GM12878 (cell line): ENCODE measurements around the gene HCFC1R1. TPM values are rescaled to one million over a fixed set of nuclear protein-coding genes. Genes with fewer than 3 reads are reported as not detected.

Experiments used
- BHLHE40 ChIP-seq, 2 experiments: fragments of 450-650 bp in 1 of 2; IDR thresholded peaks; 2 replicates each; pipeline ENCODE4 v1.6.1; 2011 to 2017; ENCODE audit warnings: low read depth in 2 of 2, borderline replicate concordance in 1 of 2, improper control_type of control experiment in 1 of 2, low read length in 1 of 2, mild to moderate bottlenecking in 1 of 2
- EGR1 ChIP-seq, 2 experiments: IDR thresholded peaks; 1 replicate in 1 of 2; 2 replicates in 1 of 2; pipeline ENCODE4 v1.6.1; 2011 to 2012; ENCODE audit warnings: low read depth in 2 of 2, low read length in 2 of 2, borderline replicate concordance in 1 of 2, mild to moderate bottlenecking in 1 of 2, moderate library complexity in 1 of 2
- ESRRA ChIP-seq: IDR thresholded peaks from 2 replicates; pipeline ENCODE4 v1.6.1; 2012; ENCODE audit warnings: mild to moderate bottlenecking, low read length, improper control_type of control experiment
- ETV6 ChIP-seq, 2 experiments: fragments of 450-650 bp in 1 of 2; IDR thresholded peaks in 1 of 2; conservative IDR thresholded peaks in 1 of 2; 2 replicates each; pipeline ENCODE4 v1.6.1; 2014; ENCODE audit warnings: antibody characterized with exemption in 1 of 2, borderline replicate concordance in 1 of 2, low read depth in 1 of 2, mild to moderate bottlenecking in 1 of 2, moderate library complexity in 1 of 2
- FOS ChIP-seq: IDR thresholded peaks from 3 replicates; pipeline ENCODE4 v1.6.1; 2011; ENCODE audit warnings: borderline replicate concordance; ENCODE audit not compliant: insufficient read length; ENCODE audit errors: extremely low read depth
- FOXK2 ChIP-seq: fragments of 450-650 bp; IDR thresholded peaks from 2 replicates; pipeline ENCODE4 v1.6.1; 2017; ENCODE audit warnings: mild to moderate bottlenecking, moderate library complexity
- GABPA ChIP-seq: IDR thresholded peaks from 2 replicates; pipeline ENCODE4 v1.6.1; 2014; ENCODE audit warnings: antibody characterized with exemption, low read depth, mild to moderate bottlenecking, inconsistent platforms
- KAT2A ChIP-seq: conservative IDR thresholded peaks from 2 replicates; pipeline ENCODE4 v1.6.1; 2011; ENCODE audit warnings: low read depth, low read length; ENCODE audit not compliant: control insufficient read depth
- MYB ChIP-seq: fragments of 150-350 bp; IDR thresholded peaks from 2 replicates; pipeline ENCODE4 v1.6.1; 2014; ENCODE audit warnings: mild to moderate bottlenecking, low read depth, low read length, borderline replicate concordance
- NR2C2 ChIP-seq: IDR thresholded peaks from 2 replicates; pipeline ENCODE4 v1.6.1; 2011; ENCODE audit warnings: borderline replicate concordance, low read depth; ENCODE audit not compliant: control insufficient read depth, insufficient read length
- NR2F1 ChIP-seq: fragments of 450-650 bp; conservative IDR thresholded peaks from 2 replicates; pipeline ENCODE4 v1.6.1; 2017; ENCODE audit warnings: mild to moderate bottlenecking
- PAX5 ChIP-seq: IDR thresholded peaks from 2 replicates; pipeline ENCODE4 v1.6.1; 2011; ENCODE audit warnings: low read depth, low read length, borderline replicate concordance
- SIN3A ChIP-seq: IDR thresholded peaks from 2 replicates; pipeline ENCODE4 v1.6.1; 2012; ENCODE audit warnings: low read depth, low read length, improper control_type of control experiment
- SPI1 ChIP-seq: IDR thresholded peaks from 2 replicates; pipeline ENCODE4 v1.6.1; 2011; ENCODE audit warnings: low read depth, mild to moderate bottlenecking, low read length, moderate library complexity, borderline replicate concordance; ENCODE audit not compliant: insufficient read depth
- SREBF2 ChIP-seq: IDR thresholded peaks from 2 replicates; pipeline ENCODE4 v1.6.1; 2012; ENCODE audit warnings: mild to moderate bottlenecking, low read length
- STAT1 ChIP-seq: fragments of 450-650 bp; conservative IDR thresholded peaks from 2 replicates; pipeline ENCODE4 v1.6.1; 2014; ENCODE audit warnings: antibody characterized with exemption, mild to moderate bottlenecking
- SUZ12 ChIP-seq: fragments of 200-600 bp; sonication (generic); IDR thresholded peaks from one replicate; pipeline ENCODE4 v1.6.1; 2018; ENCODE audit warnings: antibody characterized with exemption, mild to moderate bottlenecking; ENCODE audit not compliant: unreplicated experiment
- ZNF24 ChIP-seq: fragments of 450-650 bp; IDR thresholded peaks from 2 replicates; pipeline ENCODE4 v1.6.1; 2017; ENCODE audit warnings: antibody characterized with exemption, mild to moderate bottlenecking
- ZNF274 ChIP-seq: IDR thresholded peaks from one replicate; pipeline ENCODE4 v1.8.0; 2011; ENCODE audit not compliant: insufficient read length, insufficient read depth
- polyA plus RNA-seq, 11 experiments: library from polyadenylated mRNA; depleted of rRNA in 4 of 11; unstranded in 6 of 11; stranded (reverse) in 5 of 11; fragments of >200 nt; fragmentation: Nextera tagmentation in 4 of 11; fragmentation: Illumina TruSeq in 1 of 11; extraction: Ambion mirVana in 4 of 11; extraction: Trizol in 1 of 11; gene quantifications; 1 replicate in 1 of 11; 2 replicates in 10 of 11; pipeline versions ENCODE4 v1.2.1 to v1.2.3, GENCODE V29; 2011 to 2016; ENCODE audit warnings: inconsistent platforms in 2 of 11, missing spikeins in 2 of 11, low read depth in 1 of 11
- total RNA-seq, 4 experiments: library from RNA; depleted of rRNA in 3 of 4; stranded (reverse); fragments of >200 nt in 3 of 4; fragmentation: Illumina TruSeq in 1 of 4; extraction: Trizol in 1 of 4; gene quantifications; 2 replicates each; pipeline versions ENCODE4 v1.2.1 to v1.2.3, GENCODE V29; 2013 to 2021
- TF ChIP-seq, protein P1 (sequence below): IDR thresholded peaks from 2 replicates; pipeline ENCODE4 v1.6.1; 2012; ENCODE audit warnings: low read depth, low read length, improper control_type of control experiment
- TF ChIP-seq, protein P2 (sequence below): IDR thresholded peaks from 2 replicates; pipeline ENCODE4 v1.6.1; 2012; ENCODE audit warnings: low read depth, low read length, improper control_type of control experiment
- TF ChIP-seq, protein P3 (sequence below): fragments of 450-650 bp; formaldehyde crosslinking; IDR thresholded peaks from 2 replicates; pipeline ENCODE4 v1.4.0; 2020; ENCODE audit warnings: mild to moderate bottlenecking, moderate library complexity

The HCFC1R1 gene
- total and polyA plus RNA-seq, 10 of the 15 experiments (the other 5 are each of a cell fraction or from before 2014, with no cell fraction given) = 2.8 to 42.5 (median 20.4) TPM

DNA sequence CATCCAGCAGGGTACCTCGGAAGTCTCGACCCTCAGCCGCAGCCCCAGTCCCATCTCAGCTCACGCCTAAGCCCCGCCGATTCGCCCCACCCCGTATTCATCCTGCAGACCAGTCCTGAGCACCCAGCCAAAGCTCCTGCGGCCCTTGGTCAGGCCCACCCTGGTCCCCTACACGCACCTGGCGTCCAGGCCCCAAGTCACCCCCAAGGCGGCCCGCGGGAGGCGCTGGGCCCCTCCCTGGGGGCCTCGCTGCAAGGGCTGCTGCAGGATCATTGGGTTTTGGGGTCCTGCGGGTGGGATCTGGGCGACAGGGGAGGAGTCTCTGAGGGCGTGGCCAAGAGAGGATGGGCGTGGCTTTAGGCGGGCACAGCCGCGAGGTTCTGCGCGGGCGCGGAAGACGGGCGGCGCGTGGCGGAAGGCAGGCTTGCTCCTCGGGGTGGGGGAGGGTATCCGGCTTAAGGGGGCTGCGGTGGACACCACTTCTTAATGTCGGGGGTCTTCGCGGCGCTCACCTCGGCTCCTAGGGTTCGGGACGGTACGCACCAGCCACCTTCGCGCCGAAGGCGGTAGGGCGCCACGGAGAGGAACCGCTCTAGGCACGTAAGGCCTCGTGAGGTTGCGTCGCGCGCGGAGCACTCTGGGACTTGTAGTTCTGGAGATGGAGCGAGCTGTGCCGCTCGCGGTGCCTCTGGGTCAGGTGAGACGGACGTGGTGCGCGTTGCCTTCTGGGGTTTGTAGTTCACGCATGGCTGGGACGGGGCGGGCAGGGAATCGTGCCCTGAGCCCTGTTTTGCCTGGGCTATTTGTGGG is at the start of gene HCFC1R1, which contains the start of gene THOC6 (continued):
- TF ChIP-seq ZNF274 = no peak
- no peak for TF ChIP-seq SUZ12
- TF ChIP-seq SREBF2 = no peak
- no peak for TF ChIP-seq NR2C2
- TF ChIP-seq, protein P1, sequence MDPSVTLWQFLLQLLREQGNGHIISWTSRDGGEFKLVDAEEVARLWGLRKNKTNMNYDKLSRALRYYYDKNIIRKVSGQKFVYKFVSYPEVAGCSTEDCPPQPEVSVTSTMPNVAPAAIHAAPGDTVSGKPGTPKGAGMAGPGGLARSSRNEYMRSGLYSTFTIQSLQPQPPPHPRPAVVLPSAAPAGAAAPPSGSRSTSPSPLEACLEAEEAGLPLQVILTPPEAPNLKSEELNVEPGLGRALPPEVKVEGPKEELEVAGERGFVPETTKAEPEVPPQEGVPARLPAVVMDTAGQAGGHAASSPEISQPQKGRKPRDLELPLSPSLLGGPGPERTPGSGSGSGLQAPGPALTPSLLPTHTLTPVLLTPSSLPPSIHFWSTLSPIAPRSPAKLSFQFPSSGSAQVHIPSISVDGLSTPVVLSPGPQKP = 0 out of 2 replicates have a peak, but pooled peaks have one; percentile 27
- TF ChIP-seq PAX5 = no peak; the same call in 1 of the 2 replicates
- TF ChIP-seq, protein P2, sequence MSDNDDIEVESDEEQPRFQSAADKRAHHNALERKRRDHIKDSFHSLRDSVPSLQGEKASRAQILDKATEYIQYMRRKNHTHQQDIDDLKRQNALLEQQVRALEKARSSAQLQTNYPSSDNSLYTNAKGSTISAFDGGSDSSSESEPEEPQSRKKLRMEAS = peak; percentile 79
- peak; percentile 68; the same call in 1 of the 2 replicates for TF ChIP-seq STAT1
- no peak for TF ChIP-seq MYB
- TF ChIP-seq SPI1 = peak; percentile 61; the same call in 1 of the 2 replicates
- TF ChIP-seq FOS = no peak
- peak; percentile 83 for TF ChIP-seq SIN3A
- TF ChIP-seq ETV6 (conservative IDR thresholded peaks at IDR 0.05 in 1 of 2, IDR thresholded peaks at IDR 0.05 in 1 of 2; ENCODE audit: borderline replicate concordance in 1 of 2, low read depth in 1 of 2) = no peak
- TF ChIP-seq BHLHE40 (IDR thresholded peaks at IDR 0.05; ENCODE audit: borderline replicate concordance in 1 of 2, low read depth in 2 of 2, low read length in 1 of 2) = peak; percentile 76 to 87
- TF ChIP-seq ZNF24 = no peak
- peak; percentile 36 to 95; a peak in 2 of 3 replicates for TF ChIP-seq EGR1 (IDR thresholded peaks at IDR 0.05; ENCODE audit: borderline replicate concordance in 1 of 2, low read depth in 2 of 2, low read length in 2 of 2)
- no peak; the same call in 1 of the 2 replicates for TF ChIP-seq GABPA
- TF ChIP-seq, protein P3, sequence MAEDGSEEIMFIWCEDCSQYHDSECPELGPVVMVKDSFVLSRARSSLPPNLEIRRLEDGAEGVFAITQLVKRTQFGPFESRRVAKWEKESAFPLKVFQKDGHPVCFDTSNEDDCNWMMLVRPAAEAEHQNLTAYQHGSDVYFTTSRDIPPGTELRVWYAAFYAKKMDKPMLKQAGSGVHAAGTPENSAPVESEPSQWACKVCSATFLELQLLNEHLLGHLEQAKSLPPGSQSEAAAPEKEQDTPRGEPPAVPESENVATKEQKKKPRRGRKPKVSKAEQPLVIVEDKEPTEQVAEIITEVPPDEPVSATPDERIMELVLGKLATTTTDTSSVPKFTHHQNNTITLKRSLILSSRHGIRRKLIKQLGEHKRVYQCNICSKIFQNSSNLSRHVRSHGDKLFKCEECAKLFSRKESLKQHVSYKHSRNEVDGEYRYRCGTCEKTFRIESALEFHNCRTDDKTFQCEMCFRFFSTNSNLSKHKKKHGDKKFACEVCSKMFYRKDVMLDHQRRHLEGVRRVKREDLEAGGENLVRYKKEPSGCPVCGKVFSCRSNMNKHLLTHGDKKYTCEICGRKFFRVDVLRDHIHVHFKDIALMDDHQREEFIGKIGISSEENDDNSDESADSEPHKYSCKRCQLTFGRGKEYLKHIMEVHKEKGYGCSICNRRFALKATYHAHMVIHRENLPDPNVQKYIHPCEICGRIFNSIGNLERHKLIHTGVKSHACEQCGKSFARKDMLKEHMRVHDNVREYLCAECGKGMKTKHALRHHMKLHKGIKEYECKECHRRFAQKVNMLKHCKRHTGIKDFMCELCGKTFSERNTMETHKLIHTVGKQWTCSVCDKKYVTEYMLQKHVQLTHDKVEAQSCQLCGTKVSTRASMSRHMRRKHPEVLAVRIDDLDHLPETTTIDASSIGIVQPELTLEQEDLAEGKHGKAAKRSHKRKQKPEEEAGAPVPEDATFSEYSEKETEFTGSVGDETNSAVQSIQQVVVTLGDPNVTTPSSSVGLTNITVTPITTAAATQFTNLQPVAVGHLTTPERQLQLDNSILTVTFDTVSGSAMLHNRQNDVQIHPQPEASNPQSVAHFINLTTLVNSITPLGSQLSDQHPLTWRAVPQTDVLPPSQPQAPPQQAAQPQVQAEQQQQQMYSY (CRISPR knock-in tag) = no peak
- no peak for TF ChIP-seq ESRRA
- no peak; the same call in 1 of the 2 replicates for TF ChIP-seq NR2F1
- no peak for TF ChIP-seq FOXK2
- no peak for TF ChIP-seq KAT2A
